ENCODE measurements around the gene SORD.
"Not testable (repeated sequence)": the region's sequence is repeated elsewhere in the genome, so short reads cannot be mapped to it uniquely, and the experiment has no call there.

- not testable (repeated sequence) for TF ChIP-seq CTCF, POLR2A (IDR thresholded peaks at IDR 0.05)
Observed at GRCh38 chr15:45040396-45040795, 17.4 kb downstream of the SORD start.
